CD14-positive monocyte (primary cell): Measurements from ENCODE around the gene VWF. TPM values are rescaled to one million over a fixed set of nuclear protein-coding genes. Genes with fewer than 3 reads are reported as not detected.

Experiments used
- DNase-seq, 3 donors: peaks; one replicate each; pipeline ENCODE4 v3.0.0-alpha.2; 2011 to 2022
- H2AFZ ChIP-seq: 2 replicates; pipeline ENCODE4 v1.6.0; 2012; ENCODE audit warnings: mild to moderate bottlenecking, low read depth, low read length, inconsistent platforms; ENCODE audit not compliant: insufficient read depth, poor library complexity, severe bottlenecking
- H3K27ac ChIP-seq, 2 donors: 1 replicate in 1 of 2; 2 replicates in 1 of 2; pipeline ENCODE4 v1.5.1; 2012 to 2013; ENCODE audit warnings: low read length in 2 of 2, control low read depth in 1 of 2, inconsistent platforms in 1 of 2, low read depth in 1 of 2, mild to moderate bottlenecking in 1 of 2
- H3K27me3 ChIP-seq, 2 donors: one replicate each; pipeline versions ENCODE4 v1.6.0 to v1.6.1; 2011 to 2013; ENCODE audit warnings: low read length in 2 of 2; ENCODE audit not compliant: control insufficient read depth in 2 of 2, insufficient read depth in 2 of 2
- H3K36me3 ChIP-seq, 2 donors: replicated peaks in 1 of 2; 1 replicate in 1 of 2; 2 replicates in 1 of 2; pipeline versions ENCODE4 v1.5.1 to v1.6.1; 2012 to 2013; ENCODE audit warnings: low read length in 2 of 2, control low read depth in 1 of 2, inconsistent platforms in 1 of 2, mild to moderate bottlenecking in 1 of 2; ENCODE audit not compliant: insufficient read depth in 2 of 2, control insufficient read depth in 1 of 2
- H3K4me1 ChIP-seq, 2 donors: 1 replicate in 1 of 2; 2 replicates in 1 of 2; pipeline versions ENCODE4 v1.5.1 to v1.6.1; 2012 to 2013; ENCODE audit warnings: low read length in 2 of 2, control low read depth in 1 of 2, inconsistent platforms in 1 of 2, mild to moderate bottlenecking in 1 of 2, moderate library complexity in 1 of 2; ENCODE audit not compliant: insufficient read depth in 2 of 2, control insufficient read depth in 1 of 2
- H3K4me2 ChIP-seq: replicated peaks from 2 replicates; pipeline ENCODE3; 2012; ENCODE audit warnings: low read length, moderate library complexity, mild to moderate bottlenecking; ENCODE audit not compliant: poor library complexity, severe bottlenecking; ENCODE audit errors: extremely low read depth
- H3K4me3 ChIP-seq, 3 experiments: fragments of 200-600 bp in 1 of 3; sonication (generic) in 1 of 3; replicated peaks in 1 of 3; 1 replicate in 2 of 3; 2 replicates in 1 of 3; pipeline ENCODE4 v1.5.1; 2011 to 2013; ENCODE audit warnings: low read length in 3 of 3, mild to moderate bottlenecking in 3 of 3, control low read depth in 2 of 3, low read depth in 2 of 3, inconsistent platforms in 1 of 3, moderate library complexity in 1 of 3
- H3K79me2 ChIP-seq: 2 replicates; pipeline ENCODE4 v1.6.0; 2012; ENCODE audit warnings: mild to moderate bottlenecking, control low read depth, inconsistent platforms, low read length, moderate library complexity; ENCODE audit not compliant: insufficient read depth
- H3K9ac ChIP-seq: 2 replicates; pipeline ENCODE4 v1.6.0; 2017; ENCODE audit warnings: low read length, mild to moderate bottlenecking; ENCODE audit not compliant: insufficient read depth, poor library complexity, severe bottlenecking
- H3K9me3 ChIP-seq, 2 donors: replicated peaks in 1 of 2; 1 replicate in 1 of 2; 2 replicates in 1 of 2; pipeline versions ENCODE4 v1.5.1 to v1.6.1; 2012 to 2013; ENCODE audit warnings: low read length in 2 of 2, control low read depth in 1 of 2; ENCODE audit not compliant: control insufficient read depth in 1 of 2, insufficient read depth in 1 of 2
- H4K20me1 ChIP-seq: 2 replicates; pipeline ENCODE4 v1.6.0; 2012; ENCODE audit warnings: mild to moderate bottlenecking, low read length, control low read depth, moderate library complexity; ENCODE audit not compliant: insufficient read depth
- H3K27ac Mint-ChIP-seq, 7 donors: one replicate each; pipeline ENCODE4 v1.8.0; 2020; ENCODE audit warnings: mild to moderate bottlenecking in 7 of 7, mixed read lengths in 7 of 7, moderate library complexity in 6 of 7, inconsistent platforms in 2 of 7
- H3K27me3 Mint-ChIP-seq, 3 donors: one replicate each; pipeline ENCODE4 v1.8.0; 2021 to 2022; ENCODE audit warnings: low read depth in 3 of 3, mild to moderate bottlenecking in 3 of 3, mixed read lengths in 3 of 3, moderate library complexity in 3 of 3, inconsistent platforms in 1 of 3
- H3K36me3 Mint-ChIP-seq, 2 donors: one replicate each; pipeline ENCODE4 v1.8.0; 2020; ENCODE audit warnings: mixed read lengths in 2 of 2, inconsistent platforms in 1 of 2, mild to moderate bottlenecking in 1 of 2
- H3K4me1 Mint-ChIP-seq: one replicate; pipeline ENCODE4 v1.8.0; 2020; ENCODE audit warnings: mild to moderate bottlenecking, mixed read lengths
- H3K4me3 Mint-ChIP-seq, 2 donors: one replicate each; pipeline ENCODE4 v1.8.0; 2020; ENCODE audit warnings: mild to moderate bottlenecking in 2 of 2, mixed read lengths in 2 of 2, moderate library complexity in 1 of 2
- H3K9me3 Mint-ChIP-seq, 7 donors: one replicate each; pipeline ENCODE4 v1.8.0; 2020 to 2022; ENCODE audit warnings: mixed read lengths in 7 of 7, mild to moderate bottlenecking in 6 of 7, moderate library complexity in 6 of 7, inconsistent platforms in 2 of 7
- WGBS: methylation state at CpG from one replicate; pipeline ENCODE4 v1.1.5; 2013; ENCODE audit warnings: missing lambda C conversion rate; ENCODE audit not compliant: insufficient coverage; 5-methylcytosine and 5-hydroxymethylcytosine counted together
- intact Hi-C, 2 donors: fragments of 100-400 bp; cut with micrococcal nuclease; formaldehyde crosslinking; loops; one replicate each; pipeline versions ENCODE4 v1.15.0 to v1.15.1; 2023
- polyA plus RNA-seq, 3 donors: library from polyadenylated mRNA; depleted of rRNA in 1 of 3; unstranded in 2 of 3; stranded (reverse) in 1 of 3; fragments of 300-500 nt in 2 of 3; fragments of >200 nt in 1 of 3; fragmentation: Illumina TruSeq in 2 of 3; gene quantifications; 1 replicate in 2 of 3; 2 replicates in 1 of 3; pipeline ENCODE4 v1.2.3, GENCODE V29; 2012 to 2021
- TF ChIP-seq, protein P1 (sequence below): fragments of 200-600 bp; IDR thresholded peaks from one replicate; pipeline ENCODE4 v1.8.0; 2022; ENCODE audit warnings: antibody characterized with exemption, mild to moderate bottlenecking

Gene VWF
- polyA plus RNA-seq, 3 donors: 0.17 to 0.49 (median 0.48) TPM

- DNase-seq: no peak
- WGBS: 92% methylated on average over 6 of the region's 6 CpGs
- Histone ChIP-seq H2AFZ (no peak overlapping the region), H3K9me3 (no peaks in the 10 kb centered on the region), H3K9ac (no peak overlapping the region), H3K4me2 (no peak overlapping the region), H3K27me3 (peaks cover 0 to 2% of the 10 kb centered on the region in 2 donors), H3K4me1 (no peaks in the 10 kb centered on the region), H3K79me2 (no peaks in the 10 kb centered on the region), H4K20me1 (no peaks in the 10 kb centered on the region), H3K36me3 (no peaks in the 10 kb centered on the region), H3K27ac (no peak overlapping the region), H3K4me3 (no peak overlapping the region)
- H3K9me3 Mint-ChIP-seq: peaks cover 0 to 3% (median 0%) of the 10 kb centered on the region in 7 donors
- no peaks in the 10 kb centered on the region for H3K4me1 Mint-ChIP-seq
- no peaks in the 10 kb centered on the region for H3K36me3 Mint-ChIP-seq
- TF ChIP-seq, protein P1, sequence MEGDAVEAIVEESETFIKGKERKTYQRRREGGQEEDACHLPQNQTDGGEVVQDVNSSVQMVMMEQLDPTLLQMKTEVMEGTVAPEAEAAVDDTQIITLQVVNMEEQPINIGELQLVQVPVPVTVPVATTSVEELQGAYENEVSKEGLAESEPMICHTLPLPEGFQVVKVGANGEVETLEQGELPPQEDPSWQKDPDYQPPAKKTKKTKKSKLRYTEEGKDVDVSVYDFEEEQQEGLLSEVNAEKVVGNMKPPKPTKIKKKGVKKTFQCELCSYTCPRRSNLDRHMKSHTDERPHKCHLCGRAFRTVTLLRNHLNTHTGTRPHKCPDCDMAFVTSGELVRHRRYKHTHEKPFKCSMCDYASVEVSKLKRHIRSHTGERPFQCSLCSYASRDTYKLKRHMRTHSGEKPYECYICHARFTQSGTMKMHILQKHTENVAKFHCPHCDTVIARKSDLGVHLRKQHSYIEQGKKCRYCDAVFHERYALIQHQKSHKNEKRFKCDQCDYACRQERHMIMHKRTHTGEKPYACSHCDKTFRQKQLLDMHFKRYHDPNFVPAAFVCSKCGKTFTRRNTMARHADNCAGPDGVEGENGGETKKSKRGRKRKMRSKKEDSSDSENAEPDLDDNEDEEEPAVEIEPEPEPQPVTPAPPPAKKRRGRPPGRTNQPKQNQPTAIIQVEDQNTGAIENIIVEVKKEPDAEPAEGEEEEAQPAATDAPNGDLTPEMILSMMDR: no peak
- H3K4me3 Mint-ChIP-seq: no peak overlapping the region
- peaks cover 3 to 7% (median 3%) of the 10 kb centered on the region in 3 donors for H3K27me3 Mint-ChIP-seq
- H3K27ac Mint-ChIP-seq: no peak overlapping the region
- intact Hi-C loops: no loop called here
Measured at GRCh38 chr12:5901416-5901815, 223.1 kb downstream of the VWF start.

DNA sequence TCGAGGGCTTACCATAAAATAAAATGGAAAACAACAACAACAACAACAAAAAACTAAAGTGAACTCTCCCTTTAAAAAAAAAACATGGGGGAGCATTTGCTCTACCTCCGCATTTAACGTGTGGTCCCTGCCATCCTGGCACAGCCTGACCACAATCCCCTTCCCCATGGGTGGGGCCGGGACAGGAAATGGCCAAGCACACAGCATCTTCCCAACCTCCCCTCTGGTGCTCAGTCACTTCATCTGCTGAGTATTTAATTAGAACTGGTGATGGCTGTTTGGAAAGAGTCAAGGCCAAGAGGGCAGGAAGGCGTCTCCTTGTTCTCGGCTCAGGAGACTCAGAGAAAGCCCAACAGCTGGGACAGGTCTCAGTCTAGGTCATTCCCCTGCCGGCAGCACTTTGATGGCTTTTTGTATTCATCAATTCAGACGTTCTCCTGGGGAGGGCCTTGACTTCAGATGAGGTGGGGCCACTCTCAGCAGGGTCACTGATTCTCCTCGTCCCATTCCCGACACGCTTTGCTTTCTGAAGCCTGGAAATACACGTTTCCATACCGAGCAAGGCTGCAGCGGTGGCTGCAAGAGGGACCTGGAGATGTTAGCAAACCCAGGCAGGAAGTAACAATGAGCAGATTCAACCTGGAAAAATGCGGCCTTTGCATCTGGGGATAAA is 223.8 kb downstream of the VWF start:
- Mint-ChIP-seq H3K27me3 (peaks cover 2 to 5% (median 3%) of the 10 kb centered on the region in 3 donors), H3K27ac (peak overlapping the region in 1 of 7 donors; percentile 47)

More for the DNA sequence above, 223.8 kb downstream of the VWF start:
- no peak overlapping the region for H3K9ac ChIP-seq
- H4K20me1 ChIP-seq: no peaks in the 10 kb centered on the region
- no peak overlapping the region for H3K4me3 ChIP-seq
- H3K9me3 ChIP-seq: no peaks in the 10 kb centered on the region
- H3K36me3 ChIP-seq: no peaks in the 10 kb centered on the region
- no peak overlapping the region for H2AFZ ChIP-seq
- Mint-ChIP-seq H3K4me3 (no peak overlapping the region), H3K4me1 (no peaks in the 10 kb centered on the region), H3K36me3 (no peaks in the 10 kb centered on the region), H3K9me3 (peaks cover 0 to 3% (median 0%) of the 10 kb centered on the region in 7 donors)
- intact Hi-C loops: no loop called here
- WGBS: 88% methylated on average over 12 of the region's 15 CpGs
- H3K79me2 ChIP-seq: no peaks in the 10 kb centered on the region
- H3K4me2 ChIP-seq: no peak overlapping the region
- no peak overlapping the region for H3K27ac ChIP-seq
- H3K4me1 ChIP-seq: no peaks in the 10 kb centered on the region
- DNase-seq: no peak
- peaks cover 2% of the 10 kb centered on the region in 2 donors for H3K27me3 ChIP-seq
- TF ChIP-seq, protein P1: no peak
